SK-N-SH treated with all-trans-retinoic acid at 6 μM for 48 hours (cell line): ENCODE data around the gene APBB1.

Experiments
- ATAC-seq: fragments of 200-7000 bp; cut with Tn5 transposase; 3 replicates; pipeline ENCODE4 v1.9.1; 2020; ENCODE audit warnings: mild to moderate bottlenecking, moderate library complexity
- ARNTL ChIP-seq: fragments of 450-650 bp; formaldehyde crosslinking; IDR thresholded peaks from 2 replicates; pipeline ENCODE4 v1.5.0; 2020; ENCODE audit warnings: low read depth, mild to moderate bottlenecking, moderate library complexity, borderline replicate concordance
- BACH2 ChIP-seq: fragments of 250-450 bp; sonication (Bioruptor Pico); IDR thresholded peaks from 2 replicates; pipeline ENCODE4 v1.9.0; 2021; ENCODE audit warnings: mild to moderate bottlenecking, borderline replicate concordance
- CSDC2 ChIP-seq: fragments of 250-450 bp; sonication (Bioruptor Pico); IDR thresholded peaks from 2 replicates; pipeline ENCODE4 v1.5.0; 2020; ENCODE audit warnings: mild to moderate bottlenecking, moderate library complexity
- ESRRG ChIP-seq: fragments of 250-450 bp; sonication (Bioruptor Pico); IDR thresholded peaks from 2 replicates; pipeline ENCODE4 v1.6.1; 2021; ENCODE audit warnings: mild to moderate bottlenecking
- GLIS3 ChIP-seq: fragments of 250-450 bp; sonication (Bioruptor Pico); IDR thresholded peaks from 2 replicates; pipeline ENCODE4 v1.5.0; 2020; ENCODE audit warnings: mild to moderate bottlenecking, moderate library complexity
- ISL1 ChIP-seq: fragments of 250-450 bp; sonication (Bioruptor Pico); IDR thresholded peaks from 2 replicates; pipeline ENCODE4 v2.1.2; 2022; ENCODE audit warnings: mild to moderate bottlenecking, moderate library complexity
- OSR1 ChIP-seq: fragments of 250-450 bp; sonication (Bioruptor Pico); IDR thresholded peaks from 2 replicates; pipeline ENCODE4 v1.8.0; 2022; ENCODE audit warnings: moderate library complexity, mild to moderate bottlenecking, inconsistent platforms
- PPARA ChIP-seq: fragments of 250-450 bp; sonication (Bioruptor Pico); IDR thresholded peaks from 2 replicates; pipeline ENCODE4 v1.5.0; 2020; ENCODE audit warnings: mild to moderate bottlenecking, borderline replicate concordance
- RARB ChIP-seq: fragments of 250-450 bp; sonication (Bioruptor Pico); IDR thresholded peaks from 2 replicates; pipeline ENCODE4 v1.8.0; 2021; ENCODE audit warnings: mild to moderate bottlenecking, moderate library complexity
- TCF4 ChIP-seq: fragments of 250-450 bp; sonication (Bioruptor Pico); IDR thresholded peaks from 2 replicates; pipeline ENCODE4 v1.8.0; 2021; ENCODE audit warnings: mild to moderate bottlenecking, moderate library complexity, borderline replicate concordance
- TOX ChIP-seq: fragments of 250-450 bp; sonication (Bioruptor Pico); IDR thresholded peaks from 2 replicates; pipeline ENCODE4 v1.8.0; 2021; ENCODE audit warnings: mild to moderate bottlenecking, moderate library complexity, borderline replicate concordance
- ZC3H10 ChIP-seq: fragments of 250-450 bp; sonication (Bioruptor Pico); IDR thresholded peaks from 2 replicates; pipeline ENCODE4 v1.5.1; 2021; ENCODE audit warnings: mild to moderate bottlenecking, moderate library complexity
- ZFP3 ChIP-seq: fragments of 250-450 bp; sonication (Bioruptor Pico); IDR thresholded peaks from 2 replicates; pipeline ENCODE4 v1.5.0; 2020; ENCODE audit warnings: mild to moderate bottlenecking, moderate library complexity
- ZFP30 ChIP-seq: fragments of 450-650 bp; formaldehyde crosslinking; IDR thresholded peaks from 2 replicates; pipeline ENCODE4 v1.5.0; 2022; ENCODE audit warnings: mild to moderate bottlenecking, moderate library complexity
- ZNF70 ChIP-seq: fragments of 450-650 bp; formaldehyde crosslinking; IDR thresholded peaks from 2 replicates; pipeline ENCODE4 v1.5.0; 2020; ENCODE audit warnings: mild to moderate bottlenecking, moderate library complexity
- ZNF8 ChIP-seq: fragments of 450-650 bp; formaldehyde crosslinking; IDR thresholded peaks from 2 replicates; pipeline ENCODE4 v1.5.0; 2020; ENCODE audit warnings: mild to moderate bottlenecking, moderate library complexity
- TF ChIP-seq, protein P1 (sequence below): fragments of 250-450 bp; sonication (Bioruptor Pico); IDR thresholded peaks from 2 replicates; pipeline ENCODE4 v1.5.1; 2021; ENCODE audit warnings: mild to moderate bottlenecking, moderate library complexity
- TF ChIP-seq, protein P2 (sequence below): fragments of 250-450 bp; sonication (Bioruptor Pico); IDR thresholded peaks from 2 replicates; pipeline ENCODE4 v1.5.1; 2020; ENCODE audit warnings: low read depth, mild to moderate bottlenecking, moderate library complexity
- TF ChIP-seq, protein P3 (sequence below): fragments of 250-450 bp; sonication (Bioruptor Pico); IDR thresholded peaks from 2 replicates; pipeline ENCODE4 v1.8.0; 2021; ENCODE audit warnings: low read depth, mild to moderate bottlenecking, moderate library complexity, borderline replicate concordance
- TF ChIP-seq, protein P4 (sequence below): fragments of 250-450 bp; sonication (Bioruptor Pico); IDR thresholded peaks from 2 replicates; pipeline ENCODE4 v1.5.0; 2020; ENCODE audit warnings: mild to moderate bottlenecking, moderate library complexity
- TF ChIP-seq, protein P5 (sequence below): fragments of 250-450 bp; sonication (Bioruptor Pico); IDR thresholded peaks from 2 replicates; pipeline ENCODE4 v1.8.0; 2020; ENCODE audit warnings: mild to moderate bottlenecking, moderate library complexity, borderline replicate concordance

Gene APBB1

DNA sequence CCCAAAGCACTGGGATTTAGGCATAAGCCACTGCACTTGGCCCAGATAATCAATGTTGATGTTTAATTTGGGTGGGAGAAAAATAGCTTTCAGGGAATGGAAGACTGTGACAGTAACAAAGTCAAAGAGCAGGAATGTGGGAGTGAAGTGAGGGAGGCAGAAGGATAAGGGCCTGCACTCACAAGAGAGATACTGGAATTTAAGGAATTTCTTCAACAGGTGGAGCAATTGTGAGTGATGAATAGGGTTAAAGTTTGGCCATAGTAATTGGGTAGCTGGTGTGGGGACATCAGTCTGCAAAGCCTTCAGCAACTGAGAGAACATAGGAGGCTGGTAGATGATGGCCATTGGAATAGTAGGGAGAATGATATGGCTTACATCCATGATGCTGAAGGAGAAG, 8.6 kb upstream of the APBB1 start (continued):
- no peak for TF ChIP-seq RARB (CRISPR knock-in tag)
- no peak for TF ChIP-seq ZNF8
- no peak for TF ChIP-seq GLIS3 (CRISPR knock-in tag)
- TF ChIP-seq, all 23 proteins: peak for 0

DNA sequence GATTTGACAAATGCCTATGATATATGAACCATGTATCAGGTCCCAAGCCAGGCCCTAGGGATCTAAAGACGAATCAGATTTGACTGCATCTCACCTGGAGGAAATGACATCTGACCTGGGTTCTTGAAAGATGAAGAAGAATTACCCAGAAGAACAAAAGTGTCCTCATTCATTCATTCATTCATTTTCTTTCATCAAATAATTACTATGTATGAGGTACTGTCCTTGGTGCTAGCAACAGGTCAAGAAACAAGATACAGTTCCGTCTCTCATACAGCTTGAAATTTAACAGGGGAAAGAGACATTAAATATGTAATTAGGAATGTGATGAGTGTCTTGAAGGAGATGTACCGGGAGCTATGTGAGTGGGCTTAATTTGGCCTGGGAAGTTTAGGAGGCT, 1.8 kb upstream of the APBB1 start:
- ATAC-seq, result no peak

DNA sequence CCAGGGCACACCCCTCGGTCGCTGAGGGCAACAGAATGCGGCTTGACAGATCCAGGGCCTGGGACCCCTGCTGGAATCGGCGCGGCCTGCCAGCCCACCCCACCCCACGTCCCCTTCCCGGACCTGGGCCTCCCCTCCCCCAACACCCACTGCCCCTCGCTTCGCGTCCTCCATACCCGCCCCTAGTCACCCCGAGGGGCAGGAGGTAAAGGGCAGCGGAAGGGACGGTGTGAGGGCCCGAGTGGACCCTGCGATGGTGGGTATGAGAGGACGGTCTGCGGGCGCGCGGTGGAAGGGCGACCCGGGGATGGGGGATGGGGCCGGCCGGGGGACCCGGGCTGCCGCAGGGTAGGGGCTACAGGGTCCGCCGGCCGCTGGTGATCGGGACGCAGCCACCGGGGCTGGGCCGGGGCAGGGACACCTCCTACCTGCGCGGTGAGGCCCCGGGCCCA, 311 bp downstream of the APBB1 start:
- ATAC-seq, result peak; percentile 56
- TF ChIP-seq OSR1 (CRISPR knock-in tag) (no peak), TOX (no peak), ZC3H10 (CRISPR knock-in tag) (no peak), RARB (CRISPR knock-in tag) (no peak), GLIS3 (CRISPR knock-in tag) (no peak)
- TF ChIP-seq, all 23 proteins: peak for 0

More for the DNA sequence above, 1.8 kb upstream of the APBB1 start:
- no peak for TF ChIP-seq ARNTL (CRISPR knock-in tag)
- TF ChIP-seq, protein P1, sequence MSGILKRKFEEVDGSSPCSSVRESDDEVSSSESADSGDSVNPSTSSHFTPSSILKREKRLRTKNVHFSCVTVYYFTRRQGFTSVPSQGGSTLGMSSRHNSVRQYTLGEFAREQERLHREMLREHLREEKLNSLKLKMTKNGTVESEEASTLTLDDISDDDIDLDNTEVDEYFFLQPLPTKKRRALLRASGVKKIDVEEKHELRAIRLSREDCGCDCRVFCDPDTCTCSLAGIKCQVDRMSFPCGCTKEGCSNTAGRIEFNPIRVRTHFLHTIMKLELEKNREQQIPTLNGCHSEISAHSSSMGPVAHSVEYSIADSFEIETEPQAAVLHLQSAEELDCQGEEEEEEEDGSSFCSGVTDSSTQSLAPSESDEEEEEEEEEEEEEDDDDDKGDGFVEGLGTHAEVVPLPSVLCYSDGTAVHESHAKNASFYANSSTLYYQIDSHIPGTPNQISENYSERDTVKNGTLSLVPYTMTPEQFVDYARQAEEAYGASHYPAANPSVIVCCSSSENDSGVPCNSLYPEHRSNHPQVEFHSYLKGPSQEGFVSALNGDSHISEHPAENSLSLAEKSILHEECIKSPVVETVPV (CRISPR knock-in tag), result no peak
- TF ChIP-seq ESRRG (CRISPR knock-in tag), result no peak
- TF ChIP-seq PPARA, result no peak
- TF ChIP-seq OSR1 (CRISPR knock-in tag), result no peak
- TF ChIP-seq ZNF70, result no peak
- TF ChIP-seq BACH2, result no peak
- TF ChIP-seq ISL1 (CRISPR knock-in tag), result no peak

DNA sequence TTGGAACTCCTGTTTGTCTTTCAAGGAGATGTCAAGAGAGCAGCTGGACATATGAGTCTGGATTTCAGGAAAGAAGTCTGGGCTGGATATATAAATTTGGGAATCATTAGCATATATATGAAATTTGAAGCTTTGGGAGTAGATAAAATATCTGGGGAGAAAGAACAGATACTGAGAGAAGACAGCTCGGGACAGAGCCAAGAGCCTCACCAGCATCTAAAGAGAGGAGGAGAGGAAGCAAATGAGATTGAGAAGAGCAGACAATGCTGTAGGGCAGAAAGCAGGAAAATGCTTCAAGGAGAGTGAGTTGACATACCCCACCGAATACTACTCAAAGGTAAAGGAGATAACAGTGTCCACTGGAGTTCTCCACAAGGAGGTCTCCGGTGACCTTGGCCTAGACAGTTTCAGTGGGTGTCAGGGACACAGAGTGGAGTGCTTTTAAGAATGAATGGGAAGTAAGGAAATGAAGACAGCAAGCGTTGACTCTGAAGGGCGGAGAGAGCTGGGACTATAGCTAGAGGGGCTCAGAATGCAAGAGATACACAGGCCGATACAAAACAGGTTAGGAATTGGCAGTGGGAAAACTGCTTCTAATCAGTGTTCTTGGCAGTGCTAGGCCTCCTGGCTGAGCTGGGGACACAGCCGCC, 862 bp downstream of the APBB1 start:
- ATAC-seq, result peak; percentile 64
- TF ChIP-seq ZNF8 (no peak), CSDC2 (CRISPR knock-in tag) (no peak), ZNF70 (no peak), BACH2 (no peak), GLIS3 (CRISPR knock-in tag) (no peak)
- TF ChIP-seq, protein P2, sequence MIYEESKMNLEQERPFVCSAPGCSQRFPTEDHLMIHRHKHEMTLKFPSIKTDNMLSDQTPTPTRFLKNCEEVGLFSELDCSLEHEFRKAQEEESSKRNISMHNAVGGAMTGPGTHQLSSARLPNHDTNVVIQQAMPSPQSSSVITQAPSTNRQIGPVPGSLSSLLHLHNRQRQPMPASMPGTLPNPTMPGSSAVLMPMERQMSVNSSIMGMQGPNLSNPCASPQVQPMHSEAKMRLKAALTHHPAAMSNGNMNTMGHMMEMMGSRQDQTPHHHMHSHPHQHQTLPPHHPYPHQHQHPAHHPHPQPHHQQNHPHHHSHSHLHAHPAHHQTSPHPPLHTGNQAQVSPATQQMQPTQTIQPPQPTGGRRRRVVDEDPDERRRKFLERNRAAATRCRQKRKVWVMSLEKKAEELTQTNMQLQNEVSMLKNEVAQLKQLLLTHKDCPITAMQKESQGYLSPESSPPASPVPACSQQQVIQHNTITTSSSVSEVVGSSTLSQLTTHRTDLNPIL (CRISPR knock-in tag), result no peak
- TF ChIP-seq, protein P3, sequence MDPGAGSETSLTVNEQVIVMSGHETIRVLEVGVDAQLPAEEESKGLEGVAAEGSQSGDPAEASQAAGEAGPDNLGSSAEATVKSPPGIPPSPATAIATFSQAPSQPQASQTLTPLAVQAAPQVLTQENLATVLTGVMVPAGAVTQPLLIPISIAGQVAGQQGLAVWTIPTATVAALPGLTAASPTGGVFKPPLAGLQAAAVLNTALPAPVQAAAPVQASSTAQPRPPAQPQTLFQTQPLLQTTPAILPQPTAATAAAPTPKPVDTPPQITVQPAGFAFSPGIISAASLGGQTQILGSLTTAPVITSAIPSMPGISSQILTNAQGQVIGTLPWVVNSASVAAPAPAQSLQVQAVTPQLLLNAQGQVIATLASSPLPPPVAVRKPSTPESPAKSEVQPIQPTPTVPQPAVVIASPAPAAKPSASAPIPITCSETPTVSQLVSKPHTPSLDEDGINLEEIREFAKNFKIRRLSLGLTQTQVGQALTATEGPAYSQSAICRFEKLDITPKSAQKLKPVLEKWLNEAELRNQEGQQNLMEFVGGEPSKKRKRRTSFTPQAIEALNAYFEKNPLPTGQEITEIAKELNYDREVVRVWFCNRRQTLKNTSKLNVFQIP, result no peak

DNA sequence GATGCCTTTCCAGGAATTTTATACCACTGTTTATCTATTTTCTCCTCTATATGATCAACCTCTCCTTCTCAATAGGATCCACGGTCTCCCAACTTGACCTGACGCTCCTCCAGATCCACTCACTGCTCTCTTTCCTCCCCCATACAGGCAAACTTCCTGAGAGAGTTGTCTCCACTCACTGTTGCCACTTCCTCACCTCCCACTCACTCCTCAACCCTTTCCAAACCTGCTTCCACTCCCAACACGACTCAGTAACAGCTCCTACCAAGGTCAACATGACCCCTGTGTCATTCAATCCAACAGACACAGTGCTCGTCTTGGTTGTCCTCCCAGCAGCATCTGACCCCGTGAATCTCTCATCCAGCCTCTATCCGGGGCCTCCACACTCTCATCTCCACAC, 3.1 kb downstream of the APBB1 start:
- no peak for ATAC-seq
- no peak for TF ChIP-seq CSDC2 (CRISPR knock-in tag)
- TF ChIP-seq, protein P2 (CRISPR knock-in tag), result no peak
- no peak for TF ChIP-seq ISL1 (CRISPR knock-in tag)
- no peak for TF ChIP-seq OSR1 (CRISPR knock-in tag)
- no peak for TF ChIP-seq PPARA
- no peak for TF ChIP-seq ZC3H10 (CRISPR knock-in tag)
- no peak for TF ChIP-seq TOX
- no peak for TF ChIP-seq ZFP30 (CRISPR knock-in tag)
- TF ChIP-seq, protein P4, sequence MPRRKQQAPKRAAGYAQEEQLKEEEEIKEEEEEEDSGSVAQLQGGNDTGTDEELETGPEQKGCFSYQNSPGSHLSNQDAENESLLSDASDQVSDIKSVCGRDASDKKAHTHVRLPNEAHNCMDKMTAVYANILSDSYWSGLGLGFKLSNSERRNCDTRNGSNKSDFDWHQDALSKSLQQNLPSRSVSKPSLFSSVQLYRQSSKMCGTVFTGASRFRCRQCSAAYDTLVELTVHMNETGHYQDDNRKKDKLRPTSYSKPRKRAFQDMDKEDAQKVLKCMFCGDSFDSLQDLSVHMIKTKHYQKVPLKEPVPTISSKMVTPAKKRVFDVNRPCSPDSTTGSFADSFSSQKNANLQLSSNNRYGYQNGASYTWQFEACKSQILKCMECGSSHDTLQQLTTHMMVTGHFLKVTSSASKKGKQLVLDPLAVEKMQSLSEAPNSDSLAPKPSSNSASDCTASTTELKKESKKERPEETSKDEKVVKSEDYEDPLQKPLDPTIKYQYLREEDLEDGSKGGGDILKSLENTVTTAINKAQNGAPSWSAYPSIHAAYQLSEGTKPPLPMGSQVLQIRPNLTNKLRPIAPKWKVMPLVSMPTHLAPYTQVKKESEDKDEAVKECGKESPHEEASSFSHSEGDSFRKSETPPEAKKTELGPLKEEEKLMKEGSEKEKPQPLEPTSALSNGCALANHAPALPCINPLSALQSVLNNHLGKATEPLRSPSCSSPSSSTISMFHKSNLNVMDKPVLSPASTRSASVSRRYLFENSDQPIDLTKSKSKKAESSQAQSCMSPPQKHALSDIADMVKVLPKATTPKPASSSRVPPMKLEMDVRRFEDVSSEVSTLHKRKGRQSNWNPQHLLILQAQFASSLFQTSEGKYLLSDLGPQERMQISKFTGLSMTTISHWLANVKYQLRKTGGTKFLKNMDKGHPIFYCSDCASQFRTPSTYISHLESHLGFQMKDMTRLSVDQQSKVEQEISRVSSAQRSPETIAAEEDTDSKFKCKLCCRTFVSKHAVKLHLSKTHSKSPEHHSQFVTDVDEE (CRISPR knock-in tag), result no peak
- no peak for TF ChIP-seq ZFP3 (CRISPR knock-in tag)
- TF ChIP-seq, protein P3, result no peak
- TF ChIP-seq BACH2, result no peak
- TF ChIP-seq ZNF8, result no peak
- TF ChIP-seq TCF4 (CRISPR knock-in tag), result no peak
- TF ChIP-seq ESRRG (CRISPR knock-in tag), result no peak
- TF ChIP-seq, protein P5, sequence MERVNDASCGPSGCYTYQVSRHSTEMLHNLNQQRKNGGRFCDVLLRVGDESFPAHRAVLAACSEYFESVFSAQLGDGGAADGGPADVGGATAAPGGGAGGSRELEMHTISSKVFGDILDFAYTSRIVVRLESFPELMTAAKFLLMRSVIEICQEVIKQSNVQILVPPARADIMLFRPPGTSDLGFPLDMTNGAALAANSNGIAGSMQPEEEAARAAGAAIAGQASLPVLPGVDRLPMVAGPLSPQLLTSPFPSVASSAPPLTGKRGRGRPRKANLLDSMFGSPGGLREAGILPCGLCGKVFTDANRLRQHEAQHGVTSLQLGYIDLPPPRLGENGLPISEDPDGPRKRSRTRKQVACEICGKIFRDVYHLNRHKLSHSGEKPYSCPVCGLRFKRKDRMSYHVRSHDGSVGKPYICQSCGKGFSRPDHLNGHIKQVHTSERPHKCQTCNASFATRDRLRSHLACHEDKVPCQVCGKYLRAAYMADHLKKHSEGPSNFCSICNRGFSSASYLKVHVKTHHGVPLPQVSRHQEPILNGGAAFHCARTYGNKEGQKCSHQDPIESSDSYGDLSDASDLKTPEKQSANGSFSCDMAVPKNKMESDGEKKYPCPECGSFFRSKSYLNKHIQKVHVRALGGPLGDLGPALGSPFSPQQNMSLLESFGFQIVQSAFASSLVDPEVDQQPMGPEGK (CRISPR knock-in tag), result no peak
